Ovary (tissue), 3 donors: ENCODE measurements around the gene SIRT6.

Source experiments
- CTCF ChIP-seq, 3 donors: fragments of 450-650 bp in 2 of 3; fragments of 200-600 bp in 1 of 3; IDR thresholded peaks; one replicate each; pipeline versions ENCODE4 v1.5.1 to v1.8.0; 2016 to 2022; ENCODE audit warnings: antibody characterized with exemption in 3 of 3, mild to moderate bottlenecking in 1 of 3
- EP300 ChIP-seq: sonication (generic); formaldehyde crosslinking; IDR thresholded peaks from one replicate; pipeline ENCODE4 v1.6.1; 2017; ENCODE audit warnings: antibody characterized with exemption
- POLR2A ChIP-seq: fragments of 450-650 bp; IDR thresholded peaks from one replicate; pipeline ENCODE4 v1.6.1; 2017; ENCODE audit warnings: antibody characterized with exemption, mild to moderate bottlenecking, moderate library complexity
- donor health status: DM: no; HTN: no; CAD: no.

- no peak for TF ChIP-seq CTCF (IDR thresholded peaks at IDR 0.05)
- no peak for TF ChIP-seq POLR2A
- TF ChIP-seq EP300, result no peak
Measured at GRCh38 chr19:4220188-4220587, 37.8 kb upstream of the SIRT6 start.
